ACC112 (cell line): ENCODE data around the gene JOSD2.

Experiments used
- H2AFZ ChIP-seq: fragments of 200-600 bp; sonication (generic); one replicate; pipeline ENCODE4 v1.6.0; 2017; ENCODE audit warnings: antibody characterized with exemption, low read length; ENCODE audit not compliant: unreplicated experiment
- H3K27ac ChIP-seq: fragments of 200-600 bp; sonication (generic); 2 replicates; pipeline ENCODE4 v1.5.1; 2014; ENCODE audit warnings: low read depth, mild to moderate bottlenecking, antibody characterized with exemption, low read length, moderate library complexity
- H3K27me3 ChIP-seq: fragments of 200-600 bp; sonication (generic); 2 replicates; pipeline ENCODE4 v1.6.1; 2014; ENCODE audit warnings: mild to moderate bottlenecking, antibody characterized with exemption, low read length, moderate library complexity, mixed read lengths; ENCODE audit not compliant: insufficient read depth
- H3K36me3 ChIP-seq: fragments of 200-600 bp; sonication (generic); 2 replicates; pipeline ENCODE4 v1.6.1; 2016; ENCODE audit warnings: mild to moderate bottlenecking, antibody characterized with exemption, low read length, moderate library complexity, mixed read lengths; ENCODE audit not compliant: insufficient read depth
- H3K4me1 ChIP-seq: fragments of 200-600 bp; sonication (generic); one replicate; pipeline ENCODE4 v1.6.1; 2016; ENCODE audit warnings: low read length, mixed read lengths; ENCODE audit not compliant: insufficient read depth, unreplicated experiment, control insufficient read depth
- H3K4me3 ChIP-seq: fragments of 200-600 bp; sonication (generic); 2 replicates; pipeline ENCODE4 v1.5.1; 2014; ENCODE audit warnings: mild to moderate bottlenecking, low read depth, low read length
- H3K79me2 ChIP-seq: fragments of 200-600 bp; sonication (generic); one replicate; pipeline ENCODE4 v1.6.0; 2016; ENCODE audit warnings: low read length; ENCODE audit not compliant: control insufficient read depth, unreplicated experiment, insufficient read depth

The JOSD2 gene

GRCh38 chr19:50500753-50501151, 10.2 kb downstream of the JOSD2 start:
- H3K4me3 ChIP-seq = no peak overlapping the region
- H3K27me3 ChIP-seq = peaks cover 3% of the 10 kb centered on the region; the same call in 1 of the 2 replicates
- no peaks in the 10 kb centered on the region for H3K4me1 ChIP-seq
- no peak overlapping the region for H3K27ac ChIP-seq
- H3K79me2 ChIP-seq = no peaks in the 10 kb centered on the region
- H3K36me3 ChIP-seq = no peaks in the 10 kb centered on the region
- H2AFZ ChIP-seq = no peak overlapping the region

GRCh38 chr19:50500060-50500752, 10.8 kb downstream of the JOSD2 start:
- no peaks in the 10 kb centered on the region for H3K36me3 ChIP-seq
- no peaks in the 10 kb centered on the region for H3K79me2 ChIP-seq
- no peaks in the 10 kb centered on the region for H3K4me1 ChIP-seq
- no peak overlapping the region for H3K27ac ChIP-seq
- H3K4me3 ChIP-seq = no peak overlapping the region
- no peak overlapping the region for H2AFZ ChIP-seq
- peaks cover 3% of the 10 kb centered on the region; the same call in 1 of the 2 replicates for H3K27me3 ChIP-seq

GRCh38 chr19:50498219-50499056, 12.6 kb downstream of the JOSD2 start:
- no peaks in the 10 kb centered on the region for H3K36me3 ChIP-seq
- no peak overlapping the region for H3K4me3 ChIP-seq
- no peak overlapping the region for H3K27ac ChIP-seq
- peaks cover 8% of the 10 kb centered on the region; the same call in 1 of the 2 replicates for H3K27me3 ChIP-seq
- H3K4me1 ChIP-seq = no peaks in the 10 kb centered on the region
- no peaks in the 10 kb centered on the region for H3K79me2 ChIP-seq
- H2AFZ ChIP-seq = no peak overlapping the region

GRCh38 chr19:50497022-50497405, 14.0 kb downstream of the JOSD2 start:
- Histone ChIP-seq H3K79me2 (no peaks in the 10 kb centered on the region), H3K27me3 (peaks cover 15% of the 10 kb centered on the region), H3K4me3 (no peak overlapping the region), H3K4me1 (no peaks in the 10 kb centered on the region), H3K27ac (no peak overlapping the region), H2AFZ (no peak overlapping the region), H3K36me3 (no peaks in the 10 kb centered on the region)

- H3K4me1 ChIP-seq = no peaks in the 10 kb centered on the region
- H3K4me3 ChIP-seq = no peak overlapping the region
- H3K36me3 ChIP-seq = no peaks in the 10 kb centered on the region
- no peak overlapping the region for H3K27ac ChIP-seq
- H2AFZ ChIP-seq = no peak overlapping the region
- H3K79me2 ChIP-seq = no peaks in the 10 kb centered on the region
- H3K27me3 ChIP-seq = peaks cover 21% of the 10 kb centered on the region
Measured at GRCh38 chr19:50496189-50497021, 14.6 kb downstream of the JOSD2 start.

- Histone ChIP-seq H3K79me2 (no peaks in the 10 kb centered on the region), H3K27ac (no peak overlapping the region), H2AFZ (no peak overlapping the region), H3K4me1 (no peaks in the 10 kb centered on the region), H3K27me3 (peaks cover 32% of the 10 kb centered on the region), H3K36me3 (no peaks in the 10 kb centered on the region), H3K4me3 (no peak overlapping the region)
Measured at GRCh38 chr19:50495020-50495531, 15.9 kb downstream of the JOSD2 start.

GRCh38 chr19:50494186-50495019, 16.6 kb downstream of the JOSD2 start:
- no peaks in the 10 kb centered on the region for H3K79me2 ChIP-seq
- H3K27ac ChIP-seq = no peak overlapping the region
- H3K4me1 ChIP-seq = no peaks in the 10 kb centered on the region
- H3K36me3 ChIP-seq = no peaks in the 10 kb centered on the region
- peaks cover 35% of the 10 kb centered on the region for H3K27me3 ChIP-seq
- no peak overlapping the region for H3K4me3 ChIP-seq
- H2AFZ ChIP-seq = no peak overlapping the region

GRCh38 chr19:50493171-50493570, 17.8 kb downstream of the JOSD2 start:
- Histone ChIP-seq H3K4me3 (no peak overlapping the region), H3K27ac (no peak overlapping the region), H3K36me3 (no peaks in the 10 kb centered on the region), H3K4me1 (no peaks in the 10 kb centered on the region), H3K27me3 (peaks cover 44% of the 10 kb centered on the region), H2AFZ (no peak overlapping the region), H3K79me2 (no peaks in the 10 kb centered on the region)

- no peaks in the 10 kb centered on the region for H3K4me1 ChIP-seq
- no peak overlapping the region for H3K4me3 ChIP-seq
- no peak overlapping the region for H2AFZ ChIP-seq
- no peaks in the 10 kb centered on the region for H3K36me3 ChIP-seq
- peaks cover 41% of the 10 kb centered on the region for H3K27me3 ChIP-seq
- H3K27ac ChIP-seq = no peak overlapping the region
- H3K79me2 ChIP-seq = no peaks in the 10 kb centered on the region
Measured at GRCh38 chr19:50492303-50493052, 18.5 kb downstream of the JOSD2 start.
